RWPE1 (cell line): ENCODE data around the gene PARP8.

ENCODE experiments used
- CTCF ChIA-PET: fragments of 350-600 bp; sonication (Branson Sonifier 250); formaldehyde crosslinking; extraction: SDS; loops from one replicate; lab custom pipeline; 2021; lab: Yijun Ruan, JAX
- POLR2A ChIA-PET: fragments of 400-600 bp; formaldehyde crosslinking; extraction: SDS; loops from one replicate; lab custom pipeline; 2020; ENCODE audit warnings: antibody characterized with exemption; ENCODE audit not compliant: low non-redundant PET; lab: Yijun Ruan, JAX
- DNase-seq: peaks from one replicate; pipeline ENCODE4 v3.0.0; 2012; ENCODE audit warnings: low spot score
- H3K27ac ChIP-seq: fragments of 450-650 bp; 2 replicates; pipeline ENCODE4 v1.5.1; 2017
- CTCF ChIP-seq: fragments of 450-650 bp; conservative IDR thresholded peaks from 2 replicates; pipeline ENCODE4 v1.5.1; 2017; ENCODE audit warnings: low read depth, mild to moderate bottlenecking

Gene PARP8

GRCh38 chr5:50749181-50749580, 82.7 kb downstream of the PARP8 start:
- ChIA-PET POLR2A (no interaction called here), CTCF (no interaction called here)
- H3K27ac ChIP-seq, result no peak overlapping the region
- TF ChIP-seq CTCF, result no peak
- no peak for DNase-seq

GRCh38 chr5:50749873-50750272, 83.4 kb downstream of the PARP8 start:
- DNase-seq, result no peak
- no peak overlapping the region for H3K27ac ChIP-seq
- ChIA-PET CTCF (no interaction called here), POLR2A (no interaction called here)
- no peak for TF ChIP-seq CTCF

GRCh38 chr5:50751064-50751657, 84.7 kb downstream of the PARP8 start:
- DNase-seq, result peak; percentile 57
- H3K27ac ChIP-seq, result no peak overlapping the region
- POLR2A ChIA-PET, result no interaction called here
- CTCF ChIA-PET, result interaction anchor here (0.6 to 1.8 kb wide), 6 partner anchors 8 to 309 kb away, joined by 3 to 5 read pairs (median 4); no protein-coding TSS in a partner anchor
- peak; percentile 95 for TF ChIP-seq CTCF

GRCh38 chr5:50752800-50753199, 86.4 kb downstream of the PARP8 start:
- DNase-seq, result no peak
- H3K27ac ChIP-seq, result no peak overlapping the region
- CTCF ChIA-PET, result interaction anchor here (0.6 kb wide), 1 partner anchor 28 kb away, joined by 3 read pairs; no protein-coding TSS in a partner anchor
- TF ChIP-seq CTCF, result no peak
- POLR2A ChIA-PET, result no interaction called here

- DNase-seq, result no peak
- no peak overlapping the region for H3K27ac ChIP-seq
- ChIA-PET CTCF (interaction anchor here (0.9 kb wide), 1 partner anchor 8 kb away, joined by 5 read pairs; no protein-coding TSS in a partner anchor), POLR2A (no interaction called here)
- TF ChIP-seq CTCF, result no peak
Measured at GRCh38 chr5:50759526-50760270, 93.3 kb downstream of the PARP8 start.

GRCh38 chr5:50763351-50763750, 96.9 kb downstream of the PARP8 start:
- CTCF ChIA-PET, result no interaction called here
- no peak overlapping the region for H3K27ac ChIP-seq
- no peak for DNase-seq
- POLR2A ChIA-PET, result no interaction called here
- no peak for TF ChIP-seq CTCF
